ENCODE measurements around the gene HSPA4. TPM values are rescaled to one million over a fixed set of nuclear protein-coding genes. Genes with fewer than 3 reads are reported as not detected.

Gene HSPA4
- total and polyA plus RNA-seq, 2 donors (not counting 1 experiment from before 2014, with no cell fraction given), result 18.1 to 95.0 TPM

DNA sequence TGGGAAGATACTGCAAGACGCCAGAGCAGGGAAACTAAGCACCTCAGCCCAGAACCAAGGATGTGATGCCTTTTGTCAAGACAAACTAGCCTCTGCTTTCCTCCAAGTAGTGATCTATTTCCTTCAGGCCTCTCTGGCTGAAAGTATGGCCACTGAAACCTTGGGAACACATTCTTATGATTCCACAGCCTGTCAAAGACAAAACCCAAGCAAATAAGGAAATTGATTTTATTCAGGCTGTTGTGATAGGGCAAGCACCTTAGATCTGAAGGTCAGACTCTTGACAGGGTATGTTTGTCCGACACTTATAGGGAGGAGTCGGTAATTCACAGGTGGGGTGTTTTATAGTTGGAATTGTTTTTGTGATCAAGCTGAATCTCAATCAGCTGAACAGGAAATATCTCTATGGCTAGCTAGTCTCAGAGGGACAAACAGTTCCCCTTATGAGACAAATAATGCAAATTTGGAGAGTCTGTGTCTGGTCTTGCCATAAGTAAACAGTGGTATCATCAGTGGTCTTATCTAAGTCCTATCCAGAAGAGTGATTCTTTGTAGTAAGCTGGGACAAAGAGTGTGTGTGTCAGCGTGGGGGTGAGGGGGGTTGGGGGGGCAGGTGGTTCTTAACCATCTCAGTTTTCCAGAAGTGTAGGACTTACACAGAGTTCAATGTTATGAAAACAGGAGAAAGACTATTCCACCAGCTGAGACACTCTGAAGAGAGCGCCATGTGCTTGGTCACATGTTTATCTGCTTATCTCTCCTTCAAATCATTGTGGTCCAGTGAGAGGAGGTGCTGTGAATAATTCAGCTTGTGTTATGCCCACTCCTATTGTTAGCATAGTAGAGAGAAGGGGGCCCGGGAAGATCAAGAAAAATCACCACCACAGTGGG is 18.7 kb upstream of the HSPA4 start:
- Mint-ChIP-seq H3K27ac (peak overlapping the region; percentile 97), H3K27me3 (no peaks in the 10 kb centered on the region), H3K4me1 (peaks cover 52% of the 10 kb centered on the region), H3K4me3 (peak overlapping the region; percentile 81), H3K9me3 (ENCODE audit: insufficient read depth) (no peaks in the 10 kb centered on the region)
- H3K4me2 ChIP-seq (replicated peaks; ENCODE audit: low read depth, low read length, poor library complexity, severe bottlenecking), result peak overlapping the region; percentile 56
- peaks cover 0 to 5% (median 0%) of the 10 kb centered on the region in 3 donors for H3K9me3 ChIP-seq (ENCODE audit: control extremely low read depth in 1 of 3, control insufficient read depth in 2 of 3, insufficient read depth in 1 of 3, low read length in 2 of 3)
- H4K20me1 ChIP-seq (ENCODE audit: control insufficient read depth, insufficient read depth, low read length, poor library complexity, severe bottlenecking), result no peaks in the 10 kb centered on the region
- ATAC-seq (ENCODE audit: low read depth) (peak; percentile 92), DNase-seq (peak; percentile 79)
- peak overlapping the region; percentile 31 for H3K9ac ChIP-seq (ENCODE audit: low read length)
- 40% methylated on average over 3 of the region's 6 CpGs for WGBS (ENCODE audit: insufficient coverage)
- no peaks in the 10 kb centered on the region for H3K79me2 ChIP-seq (ENCODE audit: control insufficient read depth, insufficient read depth, low read length)
- CTCF ChIA-PET, result interaction anchor here (0.5 to 2.2 kb wide), 8 partner anchors 10 to 901 kb away, joined by 3 to 13 read pairs (median 3); partner anchors contain the start of gene HSPA4
- H3K4me3 ChIP-seq (ENCODE audit: control extremely low read depth in 1 of 5, extremely low read depth in 1 of 5, insufficient read depth in 1 of 5, low read depth in 2 of 5, low read length in 4 of 5), result peak overlapping the region in 3 of 5 experiments; percentile 1 to 36 (median 2)
- intact Hi-C loops (cut with micrococcal nuclease), result loop anchor here (1.0 to 5.0 kb wide), 3 partner anchors 18 to 904 kb away; no protein-coding TSS in a partner anchor
- peaks cover 57 to 69% of the 10 kb centered on the region in 2 donors for H3K4me1 ChIP-seq (ENCODE audit: control insufficient read depth in 2 of 2, insufficient read depth in 2 of 2, low read length in 2 of 2)
- peak overlapping the region; percentile 40 for H2AFZ ChIP-seq (ENCODE audit: insufficient read depth, low read depth, low read length, poor library complexity, severe bottlenecking)
- H3K36me3 ChIP-seq (replicated peaks in 1 of 2; ENCODE audit: control extremely low read depth in 1 of 2, control insufficient read depth in 1 of 2, extremely low read depth in 1 of 2, insufficient read depth in 2 of 2, low read length in 1 of 2), result no peaks in the 10 kb centered on the region
- TF ChIP-seq CTCF (IDR thresholded peaks at IDR 0.05), result no peak
- no peak for TF ChIP-seq EZH2 (IDR thresholded peaks at IDR 0.05; ENCODE audit: borderline replicate concordance, insufficient read depth, low read depth, low read length, poor library complexity, severe bottlenecking)
- POLR2A ChIA-PET, result interaction anchor here (0.5 to 6.0 kb wide), 9 partner anchors 11 to 537 kb away, joined by 4 to 83 read pairs (median 7); partner anchors contain the start of genes AFF4 and HSPA4
- no peaks in the 10 kb centered on the region for H3K27me3 ChIP-seq (replicated peaks in 1 of 4; ENCODE audit: control extremely low read depth in 1 of 4, control insufficient read depth in 3 of 4, insufficient read depth in 4 of 4, low read length in 3 of 4)
- H3K27ac ChIP-seq (ENCODE audit: low read length in 2 of 2), result peak overlapping the region; percentile 90 to 94

Data from B cell (primary cell).